Measurements from ENCODE around the gene UNC13D.

DNA sequence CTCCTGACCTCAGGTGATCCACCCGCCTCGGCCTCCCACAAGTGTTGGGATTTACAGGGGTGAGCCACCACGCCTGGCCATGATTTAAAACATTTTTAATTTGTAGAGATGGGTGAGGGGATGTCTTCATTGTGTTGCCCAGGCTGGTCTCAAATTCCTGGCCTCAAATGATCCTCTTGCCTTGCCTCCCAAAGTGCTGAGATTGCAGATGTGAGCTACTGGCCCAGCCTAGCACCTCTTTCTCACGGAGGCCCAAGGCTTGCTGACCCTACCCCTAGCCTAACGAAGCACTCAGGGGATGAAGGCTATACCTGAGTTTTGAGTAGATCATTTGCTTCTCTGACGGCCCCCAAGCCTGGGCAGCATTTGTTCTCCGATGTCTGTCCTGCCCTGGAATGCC lies 33.0 kb downstream of the UNC13D start:
- TF ChIP-seq, protein P1, sequence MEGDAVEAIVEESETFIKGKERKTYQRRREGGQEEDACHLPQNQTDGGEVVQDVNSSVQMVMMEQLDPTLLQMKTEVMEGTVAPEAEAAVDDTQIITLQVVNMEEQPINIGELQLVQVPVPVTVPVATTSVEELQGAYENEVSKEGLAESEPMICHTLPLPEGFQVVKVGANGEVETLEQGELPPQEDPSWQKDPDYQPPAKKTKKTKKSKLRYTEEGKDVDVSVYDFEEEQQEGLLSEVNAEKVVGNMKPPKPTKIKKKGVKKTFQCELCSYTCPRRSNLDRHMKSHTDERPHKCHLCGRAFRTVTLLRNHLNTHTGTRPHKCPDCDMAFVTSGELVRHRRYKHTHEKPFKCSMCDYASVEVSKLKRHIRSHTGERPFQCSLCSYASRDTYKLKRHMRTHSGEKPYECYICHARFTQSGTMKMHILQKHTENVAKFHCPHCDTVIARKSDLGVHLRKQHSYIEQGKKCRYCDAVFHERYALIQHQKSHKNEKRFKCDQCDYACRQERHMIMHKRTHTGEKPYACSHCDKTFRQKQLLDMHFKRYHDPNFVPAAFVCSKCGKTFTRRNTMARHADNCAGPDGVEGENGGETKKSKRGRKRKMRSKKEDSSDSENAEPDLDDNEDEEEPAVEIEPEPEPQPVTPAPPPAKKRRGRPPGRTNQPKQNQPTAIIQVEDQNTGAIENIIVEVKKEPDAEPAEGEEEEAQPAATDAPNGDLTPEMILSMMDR (IDR thresholded peaks at IDR 0.05) = no peak
- no peak for TF ChIP-seq POLR2A (IDR thresholded peaks at IDR 0.05)
